LNCAP (cell line): ENCODE data around the gene FANCG.

ENCODE experiments used
- TF ChIP-seq, protein P1 (sequence below): fragments of 450-650 bp; IDR thresholded peaks from 2 replicates; pipeline ENCODE4 v1.5.1; 2017; ENCODE audit warnings: mild to moderate bottlenecking

Gene FANCG

DNA sequence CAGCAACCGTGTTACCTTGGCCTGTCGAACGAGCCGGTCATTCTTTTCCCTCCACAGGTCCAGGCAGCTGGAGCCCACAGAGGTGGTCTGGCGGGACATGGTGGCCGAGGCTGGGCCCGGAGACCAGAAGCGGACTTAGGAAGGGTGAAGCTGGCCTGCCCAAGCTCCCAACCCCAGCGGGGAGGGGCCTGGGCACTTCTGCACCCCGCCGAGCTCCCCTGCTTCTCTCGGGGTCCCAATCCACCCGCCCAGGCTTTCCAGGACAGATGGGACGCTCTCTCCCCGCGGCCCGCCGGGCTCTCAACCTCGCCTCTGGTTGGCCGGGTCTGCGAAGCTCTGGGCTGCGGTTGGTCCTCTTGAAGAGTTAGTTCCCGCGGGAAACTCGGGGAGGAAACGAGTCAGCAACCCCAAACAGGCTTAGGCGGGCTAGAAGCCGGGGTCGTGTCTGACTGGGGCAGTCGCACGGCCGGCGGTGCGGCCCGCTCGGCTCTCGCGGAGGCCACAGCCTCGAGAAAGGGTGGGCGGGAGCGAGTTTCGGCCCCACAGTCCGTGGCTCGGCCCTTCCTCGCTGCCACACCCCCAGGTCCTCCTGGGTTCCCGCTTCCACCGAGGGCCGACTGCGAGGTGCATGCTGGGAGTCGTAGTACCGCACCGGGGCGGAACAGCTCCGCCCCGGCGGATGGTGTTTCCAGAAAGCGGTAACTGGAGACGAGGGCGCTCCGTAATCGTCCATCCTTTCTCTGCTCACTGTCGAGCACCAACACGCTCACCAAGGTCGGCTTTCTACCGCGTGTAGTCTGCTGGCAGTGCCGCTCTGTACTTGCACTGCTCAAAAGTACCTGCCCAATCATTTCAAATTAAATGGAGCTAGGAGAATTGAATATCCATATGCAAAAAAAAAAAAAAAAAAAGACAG, at the start of gene FANCG:
FANCG (minus strand) TSS at position 517 of the 916 bp plus-strand sequence; CDS start at position 99, 418 bp downstream.
- TF ChIP-seq, protein P1, sequence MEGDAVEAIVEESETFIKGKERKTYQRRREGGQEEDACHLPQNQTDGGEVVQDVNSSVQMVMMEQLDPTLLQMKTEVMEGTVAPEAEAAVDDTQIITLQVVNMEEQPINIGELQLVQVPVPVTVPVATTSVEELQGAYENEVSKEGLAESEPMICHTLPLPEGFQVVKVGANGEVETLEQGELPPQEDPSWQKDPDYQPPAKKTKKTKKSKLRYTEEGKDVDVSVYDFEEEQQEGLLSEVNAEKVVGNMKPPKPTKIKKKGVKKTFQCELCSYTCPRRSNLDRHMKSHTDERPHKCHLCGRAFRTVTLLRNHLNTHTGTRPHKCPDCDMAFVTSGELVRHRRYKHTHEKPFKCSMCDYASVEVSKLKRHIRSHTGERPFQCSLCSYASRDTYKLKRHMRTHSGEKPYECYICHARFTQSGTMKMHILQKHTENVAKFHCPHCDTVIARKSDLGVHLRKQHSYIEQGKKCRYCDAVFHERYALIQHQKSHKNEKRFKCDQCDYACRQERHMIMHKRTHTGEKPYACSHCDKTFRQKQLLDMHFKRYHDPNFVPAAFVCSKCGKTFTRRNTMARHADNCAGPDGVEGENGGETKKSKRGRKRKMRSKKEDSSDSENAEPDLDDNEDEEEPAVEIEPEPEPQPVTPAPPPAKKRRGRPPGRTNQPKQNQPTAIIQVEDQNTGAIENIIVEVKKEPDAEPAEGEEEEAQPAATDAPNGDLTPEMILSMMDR: no peak

DNA sequence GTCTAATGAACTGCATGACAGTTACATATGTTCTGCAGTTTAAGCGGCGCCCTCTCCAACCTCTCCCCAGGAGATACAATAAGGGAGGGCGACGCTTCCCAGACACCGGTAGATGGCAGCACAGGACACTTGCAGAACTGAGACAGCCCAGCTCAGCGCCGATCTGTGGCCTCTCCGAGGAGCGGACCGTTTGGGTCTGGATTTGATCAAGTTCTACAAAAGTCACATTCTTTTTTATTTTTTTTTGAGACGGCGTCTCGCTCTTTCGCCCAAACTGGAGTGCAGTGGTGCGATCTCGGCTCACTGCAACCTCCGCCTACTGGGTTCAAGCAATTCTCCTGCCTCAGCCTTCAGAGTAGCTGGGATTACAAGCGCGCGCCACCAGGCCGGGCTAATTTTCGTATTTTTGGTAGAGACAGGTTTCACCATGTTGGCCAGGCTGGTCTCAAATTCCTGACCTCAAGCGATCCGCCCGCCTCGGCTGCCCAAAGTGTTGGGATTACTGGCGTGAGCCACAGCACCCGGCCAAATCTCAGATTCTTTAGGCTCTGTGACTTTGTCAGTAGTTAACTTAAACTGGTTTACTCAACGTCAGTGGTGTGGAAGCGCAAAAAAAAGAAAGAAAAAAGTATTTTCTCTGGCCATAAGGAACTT, 37.3 kb upstream of the FANCG start:
- TF ChIP-seq, protein P1: peak; percentile 95

DNA sequence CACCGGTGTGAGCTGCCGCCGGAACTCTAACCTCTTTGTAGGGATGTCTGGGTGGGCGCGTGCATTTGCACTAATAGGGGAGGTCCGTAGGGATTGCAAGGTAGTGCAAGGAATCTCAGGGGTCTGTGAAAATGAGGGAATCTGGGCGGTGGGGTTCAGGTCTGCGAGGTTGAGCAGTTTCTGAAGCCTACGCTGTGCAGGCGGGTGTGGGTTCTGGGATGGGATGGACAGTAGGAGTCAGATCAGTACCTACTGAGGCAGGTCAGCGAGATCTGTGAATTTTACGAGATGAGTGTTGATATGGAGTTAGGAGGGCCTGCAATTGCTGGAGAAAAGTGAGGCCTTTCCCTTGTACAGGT, 36.8 kb upstream of the FANCG start:
- TF ChIP-seq, protein P1: no peak

DNA sequence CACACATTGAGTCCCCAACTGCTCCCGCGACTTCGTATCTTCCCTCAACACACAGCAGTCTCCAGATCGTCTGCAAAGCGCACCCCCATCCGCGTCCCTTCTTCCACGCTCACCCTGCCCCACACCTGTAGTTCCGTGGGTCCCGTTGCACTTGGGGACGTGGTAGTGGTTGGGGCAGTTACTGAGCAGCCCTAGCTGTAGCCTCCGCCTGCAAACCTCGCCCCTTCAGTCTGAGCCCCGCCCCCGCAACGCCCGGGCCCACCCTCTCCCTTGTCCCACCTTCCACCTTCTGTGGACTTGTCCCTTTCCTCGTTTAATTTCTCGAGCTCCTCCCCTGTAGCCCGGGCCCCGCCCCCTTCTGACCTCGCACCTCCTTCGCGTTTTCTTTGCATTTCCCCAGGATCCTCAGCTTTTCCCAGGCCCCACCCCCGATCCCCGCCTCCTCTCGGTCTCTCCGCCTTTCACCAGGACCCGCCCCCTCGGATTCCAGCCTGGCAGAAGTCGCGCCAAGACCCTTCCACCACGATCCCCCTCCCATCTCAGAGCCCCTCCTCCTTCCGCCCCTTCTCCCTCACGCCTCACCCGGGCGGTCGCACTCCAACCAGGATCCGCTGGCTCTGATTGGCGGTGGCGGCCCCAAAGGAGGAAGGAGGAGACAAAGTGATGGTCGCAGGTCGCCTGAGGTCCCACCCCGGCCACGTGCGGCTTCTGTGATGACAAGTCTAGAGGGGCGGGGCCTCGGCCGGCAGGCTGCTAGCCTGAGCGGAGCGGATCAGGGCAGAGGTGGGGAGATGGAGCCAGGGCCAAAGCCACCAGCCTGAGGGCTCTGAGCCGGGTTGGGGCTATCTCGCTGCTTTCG, 36.2 kb upstream of the FANCG start, which contains the start of gene ATOSB:
ATOSB (minus strand) TSS at position 183 of the 859 bp plus-strand sequence. CDS start 7,588 bp downstream, outside the sequence.
- TF ChIP-seq, protein P1: no peak

DNA sequence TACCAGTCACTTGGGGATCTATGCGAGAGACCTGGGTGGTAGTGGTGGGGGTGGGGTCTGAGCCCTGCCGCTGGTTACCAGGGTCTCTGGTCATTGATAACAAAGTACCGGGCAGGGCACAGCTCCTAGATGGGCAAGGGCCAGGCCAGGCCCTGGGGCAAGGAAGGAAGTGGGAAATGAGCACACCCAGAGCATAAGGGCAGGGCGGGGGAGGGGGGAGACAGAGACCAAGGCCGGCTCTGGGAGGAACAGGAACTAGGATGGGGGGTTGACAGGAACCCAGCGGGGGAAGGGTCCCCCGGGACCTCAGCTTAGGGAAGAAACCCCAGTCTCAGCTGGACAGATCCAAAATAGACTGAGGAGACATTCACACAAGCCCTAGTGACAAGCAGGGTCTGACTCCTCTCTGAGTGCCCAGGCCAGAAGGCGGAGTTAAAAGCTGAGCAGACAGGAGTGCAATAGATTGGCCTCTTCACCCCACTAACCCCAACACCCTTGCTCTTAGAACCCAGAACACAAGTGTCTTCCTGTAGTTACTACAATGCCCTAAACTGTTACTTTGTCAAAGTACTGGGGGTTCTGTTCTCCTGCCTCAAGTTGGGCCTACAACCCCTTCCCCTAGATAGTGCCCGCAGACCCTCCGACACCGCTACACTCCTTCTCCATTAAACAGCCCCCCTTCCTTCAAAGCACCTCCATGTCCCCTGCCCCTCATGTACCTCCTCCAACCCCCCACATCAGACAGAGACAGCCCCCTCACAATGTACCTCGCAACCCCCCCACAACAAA, 35.3 kb upstream of the FANCG start:
- TF ChIP-seq, protein P1: no peak

DNA sequence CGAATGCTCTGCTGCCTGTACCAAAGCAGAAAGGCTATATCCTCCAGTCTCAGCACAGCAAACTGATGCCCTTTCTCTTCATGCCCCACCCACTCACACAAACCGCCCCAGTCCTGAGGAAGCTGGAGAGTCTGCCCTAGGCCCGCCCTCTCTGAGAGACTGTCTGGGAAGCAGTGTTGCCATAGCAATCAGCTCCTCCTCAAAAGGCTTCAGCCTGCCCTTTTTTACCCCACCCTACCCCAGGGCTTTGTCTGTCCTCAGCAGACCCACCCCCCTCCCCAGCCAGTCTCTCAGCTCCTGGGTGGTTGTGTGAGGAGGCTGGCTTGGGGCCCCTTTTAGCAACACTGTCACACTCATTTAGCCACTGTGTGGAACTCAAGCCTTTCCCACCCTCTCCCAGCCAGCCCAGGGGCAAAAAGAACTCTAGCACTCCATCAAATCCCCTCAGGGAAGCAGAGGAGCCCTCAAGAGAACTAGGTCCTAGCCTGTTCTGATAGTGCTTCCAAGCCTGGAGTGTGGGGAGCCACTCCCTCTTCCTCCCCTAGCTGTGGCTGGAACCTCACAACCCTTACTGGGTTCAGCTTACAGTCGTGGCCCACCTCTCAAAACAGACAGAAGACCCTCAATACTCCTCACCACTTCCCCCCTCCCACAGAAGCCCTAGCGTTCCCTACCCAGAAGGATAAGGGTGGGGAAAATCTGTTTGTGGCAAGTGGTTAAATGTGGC, 34.5 kb upstream of the FANCG start:
- TF ChIP-seq, protein P1: no peak
